H9 (cell line): ENCODE data around the gene RPS6KB1. TPM values are rescaled to one million over a fixed set of nuclear protein-coding genes. Genes with fewer than 3 reads are reported as not detected.

ENCODE experiments used
- DNase-seq: peaks from one replicate; pipeline ENCODE4 v3.0.0-alpha.2; 2017
- H2AFZ ChIP-seq: one replicate; pipeline ENCODE4 v1.6.1; 2013; ENCODE audit warnings: mild to moderate bottlenecking, low read length, control low read depth, moderate library complexity
- H2AK5ac ChIP-seq: 2 replicates; pipeline ENCODE4 v1.6.1; 2013; ENCODE audit warnings: low read length, control low read depth, mixed read lengths; ENCODE audit not compliant: insufficient read length
- H2BK120ac ChIP-seq: one replicate; pipeline ENCODE4 v1.6.1; 2013; ENCODE audit warnings: low read depth, mild to moderate bottlenecking, low read length, control low read depth, inconsistent platforms; ENCODE audit not compliant: poor library complexity, severe bottlenecking
- H2BK12ac ChIP-seq: 2 replicates; pipeline ENCODE4 v1.6.1; 2013; ENCODE audit warnings: low read length, control low read depth, mixed read lengths, low read depth; ENCODE audit not compliant: insufficient read length
- H2BK15ac ChIP-seq: 2 replicates; pipeline ENCODE4 v1.6.1; 2013; ENCODE audit warnings: low read depth, low read length, control low read depth
- H2BK20ac ChIP-seq: one replicate; pipeline ENCODE4 v1.6.1; 2013; ENCODE audit warnings: low read depth, mild to moderate bottlenecking, low read length, control low read depth, inconsistent platforms; ENCODE audit not compliant: poor library complexity, severe bottlenecking
- H2BK5ac ChIP-seq: 2 replicates; pipeline ENCODE4 v1.6.1; 2013; ENCODE audit warnings: low read length, control low read depth, mixed read lengths; ENCODE audit not compliant: insufficient read length
- H3K14ac ChIP-seq: 2 replicates; pipeline ENCODE4 v1.6.1; 2013; ENCODE audit warnings: low read length, control low read depth; ENCODE audit not compliant: insufficient read depth
- H3K18ac ChIP-seq: 2 replicates; pipeline ENCODE4 v1.6.1; 2013; ENCODE audit warnings: low read depth, mild to moderate bottlenecking, mixed read lengths, low read length, control low read depth; ENCODE audit not compliant: insufficient read length
- H3K23ac ChIP-seq: 2 replicates; pipeline ENCODE4 v1.6.1; 2013; ENCODE audit warnings: low read length, control low read depth, mixed read lengths, low read depth; ENCODE audit not compliant: insufficient read length
- H3K23me2 ChIP-seq: 2 replicates; pipeline ENCODE4 v1.6.1; 2013; ENCODE audit warnings: low read depth, mild to moderate bottlenecking, mixed read lengths, low read length, control low read depth; ENCODE audit not compliant: insufficient read length, poor library complexity, severe bottlenecking
- H3K27ac ChIP-seq: 2 replicates; pipeline ENCODE4 v1.5.1; 2013; ENCODE audit warnings: low read length, control low read depth, mixed read lengths, low read depth; ENCODE audit not compliant: insufficient read length
- H3K27me3 ChIP-seq: 2 replicates; pipeline ENCODE4 v1.6.1; 2013; ENCODE audit warnings: low read length, control low read depth, inconsistent platforms; ENCODE audit not compliant: insufficient read depth
- H3K4ac ChIP-seq: 2 replicates; pipeline ENCODE4 v1.6.1; 2013; ENCODE audit warnings: low read depth, mild to moderate bottlenecking, control low read depth, inconsistent platforms, low read length, moderate library complexity
- H3K4me1 ChIP-seq: 2 replicates; pipeline ENCODE4 v1.6.1; 2013; ENCODE audit warnings: low read length, control low read depth, inconsistent platforms; ENCODE audit not compliant: insufficient read depth
- H3K4me2 ChIP-seq: 2 replicates; pipeline ENCODE4 v1.6.1; 2013; ENCODE audit warnings: low read length, control low read depth, mixed read lengths; ENCODE audit not compliant: insufficient read length, insufficient read depth
- H3K56ac ChIP-seq: 2 replicates; pipeline ENCODE4 v1.6.1; 2013; ENCODE audit warnings: low read depth, mild to moderate bottlenecking, mixed read lengths, low read length, control low read depth; ENCODE audit not compliant: insufficient read length
- H3K79me1 ChIP-seq: 2 replicates; pipeline ENCODE4 v1.6.1; 2013; ENCODE audit warnings: low read depth, mild to moderate bottlenecking, moderate library complexity, low read length, control low read depth, inconsistent platforms; ENCODE audit not compliant: insufficient read depth, poor library complexity, severe bottlenecking
- H3K79me2 ChIP-seq: 2 replicates; pipeline ENCODE4 v1.6.1; 2013; ENCODE audit warnings: low read length, control low read depth, inconsistent platforms; ENCODE audit not compliant: insufficient read depth
- H3K9ac ChIP-seq: 2 replicates; pipeline ENCODE4 v1.6.1; 2013; ENCODE audit warnings: low read length, control low read depth, mixed read lengths; ENCODE audit not compliant: insufficient read length; ENCODE audit errors: extremely low read depth
- H3K9me3 ChIP-seq: one replicate; pipeline ENCODE4 v1.6.1; 2013; ENCODE audit warnings: low read depth, low read length, inconsistent platforms; ENCODE audit not compliant: control insufficient read depth
- H3T11ph ChIP-seq: one replicate; pipeline ENCODE4 v1.6.1; 2013; ENCODE audit warnings: mild to moderate bottlenecking, low read length, control low read depth, inconsistent platforms
- H4K20me1 ChIP-seq: one replicate; pipeline ENCODE4 v1.6.1; 2013; ENCODE audit not compliant: control insufficient read depth, insufficient read length, insufficient read depth
- H4K5ac ChIP-seq: 2 replicates; pipeline ENCODE4 v1.6.1; 2013; ENCODE audit warnings: low read depth, mild to moderate bottlenecking, mixed read lengths, low read length, control low read depth; ENCODE audit not compliant: insufficient read length
- H4K8ac ChIP-seq: replicated peaks from 2 replicates; pipeline ENCODE4 v1.6.1; 2013; ENCODE audit warnings: low read length, control low read depth, mixed read lengths, low read depth; ENCODE audit not compliant: insufficient read length
- H4K91ac ChIP-seq: 2 replicates; pipeline ENCODE4 v1.6.1; 2013; ENCODE audit warnings: low read depth, mild to moderate bottlenecking, moderate library complexity, mixed read lengths, low read length, control low read depth; ENCODE audit not compliant: insufficient read length
- H3K27ac Mint-ChIP-seq, 3 experiments: 2 replicates in 2 of 3; 3 replicates in 1 of 3; pipeline ENCODE4 v1.8.0; 2020 to 2021; ENCODE audit warnings: mixed read lengths in 3 of 3, mild to moderate bottlenecking in 1 of 3, moderate library complexity in 1 of 3
- H3K27me3 Mint-ChIP-seq: 2 replicates; pipeline ENCODE4 v1.8.0; 2021; ENCODE audit warnings: low read depth, mild to moderate bottlenecking, moderate library complexity, mixed read lengths
- H3K36me3 Mint-ChIP-seq, 3 experiments: 2 replicates in 2 of 3; 3 replicates in 1 of 3; pipeline ENCODE4 v1.8.0; 2020 to 2021; ENCODE audit warnings: low read depth in 3 of 3, mixed read lengths in 3 of 3; ENCODE audit not compliant: insufficient read depth in 1 of 3
- H3K4me1 Mint-ChIP-seq, 2 experiments: 2 replicates each; pipeline ENCODE4 v1.8.0; 2020; ENCODE audit warnings: mixed read lengths in 2 of 2
- H3K4me3 Mint-ChIP-seq, 2 experiments: 2 replicates in 1 of 2; 3 replicates in 1 of 2; pipeline ENCODE4 v1.8.0; 2020 to 2021; ENCODE audit warnings: mild to moderate bottlenecking in 2 of 2, mixed read lengths in 2 of 2, moderate library complexity in 1 of 2
- H3K9me3 Mint-ChIP-seq, 2 experiments: 2 replicates in 1 of 2; 3 replicates in 1 of 2; pipeline ENCODE4 v1.8.0; 2020; ENCODE audit warnings: mild to moderate bottlenecking in 2 of 2, mixed read lengths in 2 of 2, moderate library complexity in 1 of 2
- CTCF ChIP-seq: fragments of 200-600 bp; sonication (generic); conservative IDR thresholded peaks from 3 replicates; pipeline ENCODE4 v1.8.0; 2021; ENCODE audit warnings: antibody characterized with exemption, mild to moderate bottlenecking
- WGBS: extraction: QIAGEN DNeasy Blood & Tissue Kit; methylation state at CpG from one replicate; pipeline ENCODE4 v1.1.7; 2013; ENCODE audit warnings: missing lambda C conversion rate, low lambda C conversion rate, mixed read lengths; ENCODE audit not compliant: insufficient read length; ENCODE audit errors: extremely low coverage; 5-methylcytosine and 5-hydroxymethylcytosine counted together
- total RNA-seq: library from RNA; stranded (reverse); gene quantifications from 2 replicates; pipeline ENCODE4 v1.2.1, GENCODE V29; 2021

RPS6KB1 gene
- total RNA-seq, 1 experiment from 2014 or later = 36.1 TPM

GRCh38 chr17:59962739-59963318, 69.9 kb downstream of the RPS6KB1 start:
- no peak overlapping the region for H3K18ac ChIP-seq
- H2AFZ ChIP-seq = no peak overlapping the region
- no peaks in the 10 kb centered on the region for H3K9me3 ChIP-seq
- no peak overlapping the region for H2BK12ac ChIP-seq
- H2BK15ac ChIP-seq = no peak overlapping the region
- H3K23me2 ChIP-seq = peaks cover 5% of the 10 kb centered on the region
- no peak overlapping the region for H3K27ac ChIP-seq
- Mint-ChIP-seq H3K27me3 (peaks cover 11% of the 10 kb centered on the region), H3K36me3 (peaks cover 0 to 6% (median 4%) of the 10 kb centered on the region in 3 experiments; a peak in 4 of 7 replicates), H3K27ac (no peak overlapping the region), H3K9me3 (no peaks in the 10 kb centered on the region), H3K4me1 (peaks cover 8 to 11% of the 10 kb centered on the region in 2 experiments), H3K4me3 (peak overlapping the region in 1 of 2 experiments; percentile 24; a peak in 1 of 5 replicates)
- DNase-seq = no peak
- H4K5ac ChIP-seq = no peak overlapping the region
- no peak overlapping the region for H3K9ac ChIP-seq
- H3K23ac ChIP-seq = no peak overlapping the region
- no peak overlapping the region for H2BK120ac ChIP-seq
- no peak overlapping the region for H2AK5ac ChIP-seq
- H3K79me2 ChIP-seq = no peaks in the 10 kb centered on the region
- WGBS = no CpG with 5 or more reads among the region's 6 CpGs
- H3K4me2 ChIP-seq = no peak overlapping the region
- no peak overlapping the region for H4K91ac ChIP-seq
- no peak overlapping the region for H4K8ac ChIP-seq
- H2BK20ac ChIP-seq = no peak overlapping the region
- no peak overlapping the region for H3K56ac ChIP-seq
- H4K20me1 ChIP-seq = no peaks in the 10 kb centered on the region
- H3K79me1 ChIP-seq = no peaks in the 10 kb centered on the region
- H3K4ac ChIP-seq = no peak overlapping the region
- no peak overlapping the region for H2BK5ac ChIP-seq
- peaks cover 3% of the 10 kb centered on the region; the same call in 1 of the 2 replicates for H3K27me3 ChIP-seq
- no peak overlapping the region for H3K14ac ChIP-seq
- H3T11ph ChIP-seq = no peak overlapping the region
- no peak for TF ChIP-seq CTCF
- no peaks in the 10 kb centered on the region for H3K4me1 ChIP-seq
